ENCODE measurements around the gene ACSF3.

The ACSF3 gene

GRCh38 chr16:89065458-89065822 is 28.2 kb upstream of the ACSF3 start (continued):
- TF ChIP-seq TCF4 (CRISPR knock-in tag; IDR thresholded peaks at IDR 0.05; ENCODE audit: borderline replicate concordance) (no peak), ZFP30 (CRISPR knock-in tag; IDR thresholded peaks at IDR 0.05) (no peak), SNAI2 (CRISPR knock-in tag; IDR thresholded peaks at IDR 0.05) (no peak), BACH2 (CRISPR knock-in tag; IDR thresholded peaks at IDR 0.05; ENCODE audit: borderline replicate concordance) (no peak), ZNF565 (CRISPR knock-in tag; conservative IDR thresholded peaks at IDR 0.05; ENCODE audit: low read depth) (no peak), ZC3H10 (CRISPR knock-in tag; IDR thresholded peaks at IDR 0.05) (no peak), ARNTL (CRISPR knock-in tag; IDR thresholded peaks at IDR 0.05; ENCODE audit: borderline replicate concordance, low read depth) (no peak), ZNF70 (CRISPR knock-in tag; IDR thresholded peaks at IDR 0.05) (no peak), ZNF8 (CRISPR knock-in tag; IDR thresholded peaks at IDR 0.05) (no peak)

DNA sequence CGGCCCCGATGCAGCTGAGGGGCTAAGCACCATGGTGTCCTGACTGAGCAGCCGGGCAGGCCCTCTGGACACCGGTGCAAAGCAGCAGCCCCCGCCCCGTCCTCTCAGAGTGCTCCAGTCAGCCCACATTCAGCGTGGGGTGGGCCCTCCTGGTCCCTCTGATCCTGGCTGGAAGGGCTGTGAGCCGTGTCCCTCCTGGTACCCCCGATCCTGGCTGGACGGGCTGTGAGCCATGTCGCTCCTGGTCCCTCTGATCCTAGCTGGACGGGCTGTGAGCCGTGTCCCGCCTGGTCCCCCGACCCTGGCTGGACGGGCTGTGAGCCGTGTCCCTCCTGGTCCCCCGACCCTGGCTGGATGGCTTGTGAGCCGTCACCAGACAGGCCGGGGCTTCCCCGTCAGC is 26.9 kb upstream of the ACSF3 start:
- ATAC-seq = no peak
- TF ChIP-seq ZC3H10 (CRISPR knock-in tag; IDR thresholded peaks at IDR 0.05) = no peak
- TF ChIP-seq, protein P1, sequence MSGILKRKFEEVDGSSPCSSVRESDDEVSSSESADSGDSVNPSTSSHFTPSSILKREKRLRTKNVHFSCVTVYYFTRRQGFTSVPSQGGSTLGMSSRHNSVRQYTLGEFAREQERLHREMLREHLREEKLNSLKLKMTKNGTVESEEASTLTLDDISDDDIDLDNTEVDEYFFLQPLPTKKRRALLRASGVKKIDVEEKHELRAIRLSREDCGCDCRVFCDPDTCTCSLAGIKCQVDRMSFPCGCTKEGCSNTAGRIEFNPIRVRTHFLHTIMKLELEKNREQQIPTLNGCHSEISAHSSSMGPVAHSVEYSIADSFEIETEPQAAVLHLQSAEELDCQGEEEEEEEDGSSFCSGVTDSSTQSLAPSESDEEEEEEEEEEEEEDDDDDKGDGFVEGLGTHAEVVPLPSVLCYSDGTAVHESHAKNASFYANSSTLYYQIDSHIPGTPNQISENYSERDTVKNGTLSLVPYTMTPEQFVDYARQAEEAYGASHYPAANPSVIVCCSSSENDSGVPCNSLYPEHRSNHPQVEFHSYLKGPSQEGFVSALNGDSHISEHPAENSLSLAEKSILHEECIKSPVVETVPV (CRISPR knock-in tag; IDR thresholded peaks at IDR 0.05) = no peak
- no peak for TF ChIP-seq TOX (CRISPR knock-in tag; IDR thresholded peaks at IDR 0.05; ENCODE audit: borderline replicate concordance)
- TF ChIP-seq ZNF70 (CRISPR knock-in tag; IDR thresholded peaks at IDR 0.05) = no peak
- no peak for TF ChIP-seq ESRRG (CRISPR knock-in tag; IDR thresholded peaks at IDR 0.05)
- TF ChIP-seq OSR1 (CRISPR knock-in tag; IDR thresholded peaks at IDR 0.05) = no peak
- TF ChIP-seq CREB5 (CRISPR knock-in tag; IDR thresholded peaks at IDR 0.05; ENCODE audit: low read depth) = no peak
- no peak for TF ChIP-seq CSDC2 (CRISPR knock-in tag; IDR thresholded peaks at IDR 0.05)
- TF ChIP-seq ISL1 (CRISPR knock-in tag; IDR thresholded peaks at IDR 0.05) = no peak
- TF ChIP-seq GLIS3 (CRISPR knock-in tag; IDR thresholded peaks at IDR 0.05) = no peak
- no peak for TF ChIP-seq ZFP3 (CRISPR knock-in tag; IDR thresholded peaks at IDR 0.05)
- no peak for TF ChIP-seq ZFP30 (CRISPR knock-in tag; IDR thresholded peaks at IDR 0.05)
- TF ChIP-seq ZNF8 (CRISPR knock-in tag; IDR thresholded peaks at IDR 0.05) = no peak
- TF ChIP-seq SNAI2 (CRISPR knock-in tag; IDR thresholded peaks at IDR 0.05) = no peak
- TF ChIP-seq PPARA (CRISPR knock-in tag; IDR thresholded peaks at IDR 0.05; ENCODE audit: borderline replicate concordance) = no peak

DNA sequence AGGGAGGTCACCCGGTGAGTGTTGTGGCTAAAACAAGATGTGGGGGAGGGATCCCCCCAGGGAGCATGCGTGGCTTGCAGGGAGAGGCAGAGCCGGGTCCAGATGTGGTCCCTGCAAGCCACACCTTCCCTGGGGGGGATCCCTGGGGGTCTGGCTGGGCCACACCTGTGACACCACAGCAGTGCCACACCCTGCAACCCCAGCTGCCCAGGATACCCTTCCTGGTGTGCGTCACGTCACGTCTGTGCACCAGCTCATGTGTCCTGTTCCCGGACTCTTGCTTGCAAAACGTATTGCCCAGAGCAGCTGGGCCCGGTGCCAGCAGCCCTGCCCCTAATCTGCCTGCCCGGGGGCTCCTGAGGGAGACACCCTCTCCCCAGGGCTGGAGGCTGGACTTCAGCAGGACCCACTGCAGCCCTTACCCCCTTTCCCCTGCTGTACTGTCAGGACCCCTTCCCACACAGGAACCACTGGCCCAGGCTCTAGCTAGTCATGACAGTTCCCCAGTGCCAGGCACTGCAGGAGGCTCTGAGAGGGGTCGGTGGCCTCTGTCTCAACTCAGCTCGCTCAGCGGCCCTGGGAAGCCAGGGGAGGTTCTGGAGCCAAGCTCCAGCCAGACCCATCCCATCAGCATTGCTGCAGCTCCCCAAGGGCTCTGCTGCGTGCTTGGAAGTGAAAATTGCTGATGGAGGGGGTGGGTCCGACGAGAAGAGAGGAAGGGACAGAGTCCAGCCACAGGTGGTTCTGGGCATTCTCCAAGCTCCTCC is 25.8 kb upstream of the ACSF3 start:
- ATAC-seq = no peak
- TF ChIP-seq ESRRG (CRISPR knock-in tag; IDR thresholded peaks at IDR 0.05) (no peak), ISL1 (CRISPR knock-in tag; IDR thresholded peaks at IDR 0.05) (no peak), PPARA (CRISPR knock-in tag; IDR thresholded peaks at IDR 0.05; ENCODE audit: borderline replicate concordance) (no peak), POU6F1 (CRISPR knock-in tag; IDR thresholded peaks at IDR 0.05; ENCODE audit: borderline replicate concordance, low read depth) (no peak), ARNTL (CRISPR knock-in tag; IDR thresholded peaks at IDR 0.05; ENCODE audit: borderline replicate concordance, low read depth) (no peak), ZNF565 (CRISPR knock-in tag; conservative IDR thresholded peaks at IDR 0.05; ENCODE audit: low read depth) (no peak), GLIS3 (CRISPR knock-in tag; IDR thresholded peaks at IDR 0.05) (no peak), CSDC2 (CRISPR knock-in tag; IDR thresholded peaks at IDR 0.05) (no peak), TOX (CRISPR knock-in tag; IDR thresholded peaks at IDR 0.05; ENCODE audit: borderline replicate concordance) (no peak), CREB5 (CRISPR knock-in tag; IDR thresholded peaks at IDR 0.05; ENCODE audit: low read depth) (no peak), RARB (CRISPR knock-in tag; IDR thresholded peaks at IDR 0.05) (no peak), ZFP30 (CRISPR knock-in tag; IDR thresholded peaks at IDR 0.05) (no peak), ZNF8 (CRISPR knock-in tag; IDR thresholded peaks at IDR 0.05) (no peak), TCF4 (CRISPR knock-in tag; IDR thresholded peaks at IDR 0.05; ENCODE audit: borderline replicate concordance) (no peak), ZC3H10 (CRISPR knock-in tag; IDR thresholded peaks at IDR 0.05) (no peak), PATZ1 (CRISPR knock-in tag; IDR thresholded peaks at IDR 0.05; ENCODE audit: borderline replicate concordance) (no peak), SNAI2 (CRISPR knock-in tag; IDR thresholded peaks at IDR 0.05) (no peak)
- TF ChIP-seq, protein P1 (CRISPR knock-in tag; IDR thresholded peaks at IDR 0.05) = no peak
- TF ChIP-seq, protein P2, sequence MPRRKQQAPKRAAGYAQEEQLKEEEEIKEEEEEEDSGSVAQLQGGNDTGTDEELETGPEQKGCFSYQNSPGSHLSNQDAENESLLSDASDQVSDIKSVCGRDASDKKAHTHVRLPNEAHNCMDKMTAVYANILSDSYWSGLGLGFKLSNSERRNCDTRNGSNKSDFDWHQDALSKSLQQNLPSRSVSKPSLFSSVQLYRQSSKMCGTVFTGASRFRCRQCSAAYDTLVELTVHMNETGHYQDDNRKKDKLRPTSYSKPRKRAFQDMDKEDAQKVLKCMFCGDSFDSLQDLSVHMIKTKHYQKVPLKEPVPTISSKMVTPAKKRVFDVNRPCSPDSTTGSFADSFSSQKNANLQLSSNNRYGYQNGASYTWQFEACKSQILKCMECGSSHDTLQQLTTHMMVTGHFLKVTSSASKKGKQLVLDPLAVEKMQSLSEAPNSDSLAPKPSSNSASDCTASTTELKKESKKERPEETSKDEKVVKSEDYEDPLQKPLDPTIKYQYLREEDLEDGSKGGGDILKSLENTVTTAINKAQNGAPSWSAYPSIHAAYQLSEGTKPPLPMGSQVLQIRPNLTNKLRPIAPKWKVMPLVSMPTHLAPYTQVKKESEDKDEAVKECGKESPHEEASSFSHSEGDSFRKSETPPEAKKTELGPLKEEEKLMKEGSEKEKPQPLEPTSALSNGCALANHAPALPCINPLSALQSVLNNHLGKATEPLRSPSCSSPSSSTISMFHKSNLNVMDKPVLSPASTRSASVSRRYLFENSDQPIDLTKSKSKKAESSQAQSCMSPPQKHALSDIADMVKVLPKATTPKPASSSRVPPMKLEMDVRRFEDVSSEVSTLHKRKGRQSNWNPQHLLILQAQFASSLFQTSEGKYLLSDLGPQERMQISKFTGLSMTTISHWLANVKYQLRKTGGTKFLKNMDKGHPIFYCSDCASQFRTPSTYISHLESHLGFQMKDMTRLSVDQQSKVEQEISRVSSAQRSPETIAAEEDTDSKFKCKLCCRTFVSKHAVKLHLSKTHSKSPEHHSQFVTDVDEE (CRISPR knock-in tag; IDR thresholded peaks at IDR 0.05) = no peak

Measured in SK-N-SH treated with all-trans-retinoic acid at 6 μM for 48 hours (cell line).